ENCODE measurements around the gene HARS2.
"Not testable (repeated sequence)": the region's sequence is repeated elsewhere in the genome, so short reads cannot be mapped to it uniquely, and the experiment has no call there.

Gene HARS2

DNA sequence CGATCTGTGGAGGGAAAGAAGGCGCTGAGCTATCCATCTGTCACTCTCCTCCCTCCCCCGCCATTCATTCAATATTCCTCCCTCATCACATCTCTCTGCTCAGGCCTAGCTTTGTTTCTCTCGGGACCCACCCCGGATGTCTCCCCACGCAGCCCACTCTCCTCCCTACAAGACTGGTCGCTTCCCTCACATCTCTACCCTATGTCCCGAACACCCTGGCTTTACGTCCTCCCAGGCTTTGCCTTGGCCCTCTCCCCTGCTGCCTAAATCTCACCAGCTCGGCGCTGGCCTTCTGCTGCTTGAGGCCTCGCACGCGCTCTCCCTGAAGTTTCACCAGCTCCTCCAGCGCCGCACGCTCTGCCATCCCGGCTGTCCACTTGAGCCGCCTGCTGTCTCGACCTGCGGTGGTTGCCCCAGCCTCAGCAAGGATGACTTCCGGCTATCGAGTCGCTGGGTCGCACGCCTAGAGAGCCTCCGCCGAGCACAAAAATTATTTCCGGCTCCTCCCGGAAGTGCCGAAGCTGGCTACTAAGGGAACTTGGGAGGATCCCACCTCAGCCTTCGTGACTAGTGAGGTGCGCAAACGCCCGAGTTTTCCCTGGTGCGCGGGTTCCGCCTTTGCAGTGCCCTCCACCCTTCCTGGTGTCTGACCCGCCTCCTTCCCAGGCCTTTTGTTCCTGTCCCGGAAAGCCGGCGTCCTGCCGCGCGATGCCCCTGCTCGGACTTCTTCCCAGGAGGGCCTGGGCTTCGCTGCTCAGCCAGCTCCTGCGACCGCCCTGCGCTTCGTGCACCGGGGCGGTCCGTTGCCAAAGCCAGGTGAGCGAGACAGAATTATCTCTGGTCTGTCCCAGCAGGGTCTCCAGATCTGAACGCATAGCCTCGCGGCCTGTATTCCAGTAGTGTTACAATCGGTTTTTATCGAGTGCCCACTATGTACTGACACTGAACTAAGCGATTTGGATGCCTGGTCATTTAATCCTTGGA, at the start of gene HARS2, which contains the start of gene HARS1:
Gene HARS2, plus strand, starts transcription at position 515 of the 984 bp plus-strand sequence. Its CDS starts 194 bp downstream, at position 709.
Gene HARS1, minus strand, starts transcription at position 430 of the 984 bp plus-strand sequence. Its CDS starts 66 bp downstream, at position 364.
- DNase-seq (ENCODE audit: low spot score), result peak; percentile 91

GRCh38 chr5:140641716-140642115, 49.5 kb upstream of the HARS2 start:
- DNase-seq (ENCODE audit: low spot score), result no peak

GRCh38 chr5:140642718-140643117, 48.5 kb upstream of the HARS2 start:
- no peak for DNase-seq (ENCODE audit: low spot score)

GRCh38 chr5:140647042-140647419, 44.2 kb upstream of the HARS2 start:
- no peak for DNase-seq (ENCODE audit: low spot score)

GRCh38 chr5:140658870-140659269, 32.4 kb upstream of the HARS2 start:
- no peak for DNase-seq (ENCODE audit: low spot score)

GRCh38 chr5:140660371-140660770, 30.9 kb upstream of the HARS2 start:
- not testable (repeated sequence) for DNase-seq (ENCODE audit: low spot score)

GRCh38 chr5:140664030-140664358, 27.3 kb upstream of the HARS2 start:
- no peak for DNase-seq (ENCODE audit: low spot score)

DNA sequence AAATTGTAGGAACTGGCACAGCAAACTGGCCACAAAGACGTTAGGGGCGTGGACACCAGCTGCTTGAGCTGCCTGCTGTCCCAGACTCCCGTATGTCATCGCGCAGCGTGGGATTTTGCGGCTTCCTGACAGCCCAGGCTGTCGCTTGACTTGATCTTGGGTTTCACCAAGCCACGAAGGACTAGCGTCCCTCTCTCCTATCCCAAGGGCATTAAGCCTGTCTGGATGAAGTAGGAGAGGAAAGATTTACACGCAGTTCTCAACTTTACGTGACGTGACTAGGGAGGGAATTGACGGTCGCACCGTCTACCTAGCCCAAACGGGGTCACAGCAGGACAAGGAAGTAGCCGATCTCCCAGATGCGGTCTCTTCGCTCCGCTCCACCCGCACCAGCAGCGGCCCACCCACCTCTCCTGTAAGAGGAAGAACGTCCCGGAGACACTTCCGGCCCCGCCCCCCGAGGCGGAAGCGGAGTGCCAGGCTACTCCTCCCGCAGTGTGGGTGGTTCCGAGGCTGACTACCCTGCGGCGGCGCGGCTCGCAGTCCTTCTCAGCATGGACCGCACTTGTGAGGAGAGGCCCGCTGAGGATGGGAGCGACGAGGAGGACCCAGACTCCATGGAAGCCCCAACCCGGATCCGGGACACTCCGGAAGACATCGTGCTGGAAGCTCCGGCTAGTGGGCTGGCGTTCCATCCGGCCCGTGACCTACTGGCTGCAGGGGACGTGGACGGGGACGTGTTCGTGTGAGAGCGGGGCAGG, 26.7 kb upstream of the HARS2 start, which contains the start of gene WDR55:
Gene WDR55, plus strand, starts transcription at position 546 of the 761 bp plus-strand sequence. Its CDS starts 9 bp downstream, at position 555.
- peak; percentile 93 for DNase-seq (ENCODE audit: low spot score)

DNA sequence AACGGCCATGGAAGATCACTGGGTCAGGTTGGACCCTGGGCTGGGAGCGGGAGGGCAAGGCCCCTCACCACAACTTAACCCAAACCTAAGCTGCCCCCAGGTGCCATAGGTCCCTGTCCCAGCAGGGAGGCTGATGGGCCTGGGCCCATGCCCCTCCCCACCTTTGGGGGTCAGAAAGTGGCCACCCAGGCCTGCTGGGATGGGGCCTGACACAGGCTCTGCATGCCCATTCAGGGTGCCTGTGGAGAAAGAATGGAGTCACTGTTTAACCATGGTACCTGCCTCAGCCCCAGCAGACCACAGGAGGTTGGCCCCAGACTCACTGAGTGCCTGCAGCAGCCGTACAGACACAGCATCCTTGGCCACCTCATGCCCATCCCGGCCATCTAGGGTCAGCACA, 20.2 kb upstream of the HARS2 start:
- not testable (repeated sequence) for DNase-seq (ENCODE audit: low spot score)

GRCh38 chr5:140671472-140672125, 19.7 kb upstream of the HARS2 start:
- no peak for DNase-seq (ENCODE audit: low spot score)

DNA sequence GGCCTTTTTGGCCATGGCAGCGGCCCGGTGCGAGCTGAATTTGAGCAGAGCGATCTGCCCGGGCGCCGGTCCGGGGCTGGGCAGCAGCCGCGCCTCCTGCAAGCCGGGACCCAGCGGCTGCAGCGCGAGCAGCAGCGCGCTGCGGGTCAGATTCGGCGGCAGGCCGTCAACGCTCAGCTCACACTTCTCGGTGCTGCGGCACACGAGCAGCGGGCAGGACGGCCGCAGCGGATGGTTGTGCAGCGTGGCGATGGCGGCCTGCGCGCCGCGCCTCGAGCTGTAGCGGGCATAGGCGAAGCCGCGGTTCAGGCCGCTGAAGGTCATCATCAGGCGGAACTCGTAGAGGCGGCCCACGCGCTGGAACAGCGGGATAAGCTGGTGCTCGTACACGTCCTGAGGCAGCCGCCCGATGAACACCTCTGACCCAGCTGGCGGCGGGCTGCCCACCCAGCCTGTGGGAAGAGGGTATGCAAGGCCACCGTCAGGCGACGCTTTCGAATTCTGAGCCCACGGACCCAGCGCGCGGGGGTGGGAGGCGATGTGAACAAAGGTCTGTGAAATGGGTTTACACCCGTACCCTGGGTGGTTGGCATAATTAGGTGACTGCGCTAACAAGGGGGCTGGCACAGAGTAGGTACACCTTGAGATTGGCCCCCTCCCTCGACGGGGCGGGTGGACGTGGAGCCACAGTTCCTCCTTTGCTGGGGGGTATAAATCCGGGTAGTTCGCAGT, 18.6 kb upstream of the HARS2 start:
- DNase-seq (ENCODE audit: low spot score), result no peak

GRCh38 chr5:140673187-140673976, 17.9 kb upstream of the HARS2 start, which contains the start of gene DND1:
Gene DND1 (minus strand): TSS chr5:140673576. CDS start chr5:140673542, 34 bp downstream.
- DNase-seq (ENCODE audit: low spot score), result no peak

GRCh38 chr5:140674211-140674610, 17.0 kb upstream of the HARS2 start:
- DNase-seq (ENCODE audit: low spot score), result no peak

DNA sequence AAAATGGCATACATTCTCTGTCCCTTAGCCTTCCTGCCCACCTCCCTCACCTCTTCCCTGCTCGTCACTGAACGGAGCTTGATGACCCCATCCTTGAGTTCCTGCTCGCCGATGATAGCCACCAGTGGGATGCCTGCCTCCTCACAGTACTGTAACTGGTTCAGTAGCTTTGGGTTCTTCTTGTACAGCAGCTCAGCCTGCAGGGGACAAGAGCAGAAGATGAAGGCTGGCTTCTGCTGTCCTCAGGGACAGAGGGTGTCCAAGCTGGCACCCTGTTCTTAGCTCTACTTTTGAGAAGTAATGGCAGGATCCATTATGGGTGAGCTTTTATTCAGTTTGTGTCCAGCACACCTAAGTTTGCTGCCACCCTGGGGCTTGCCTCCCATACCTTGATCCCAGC, 16.6 kb upstream of the HARS2 start:
- DNase-seq (ENCODE audit: low spot score), result no peak

DNA sequence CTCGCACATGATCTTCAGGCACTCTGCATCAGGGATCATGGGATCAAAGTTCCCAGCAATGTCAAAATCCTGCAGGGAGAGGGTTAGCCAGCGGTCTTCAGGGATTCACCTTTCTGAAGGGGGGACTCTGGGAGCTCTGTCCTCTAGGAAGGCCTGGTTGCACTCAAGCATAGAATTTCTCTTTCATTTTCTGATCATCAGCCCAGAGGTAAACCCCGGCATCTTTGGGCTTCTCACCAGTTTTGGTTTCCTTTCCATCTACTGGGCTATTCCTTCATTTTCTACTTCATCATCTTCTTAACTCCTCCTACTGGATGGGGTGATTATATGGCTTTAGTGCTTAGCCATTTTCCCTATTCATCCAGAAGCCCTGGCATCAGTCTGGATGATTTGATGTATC, 13.3 kb upstream of the HARS2 start:
- no peak for DNase-seq (ENCODE audit: low spot score)

DNA sequence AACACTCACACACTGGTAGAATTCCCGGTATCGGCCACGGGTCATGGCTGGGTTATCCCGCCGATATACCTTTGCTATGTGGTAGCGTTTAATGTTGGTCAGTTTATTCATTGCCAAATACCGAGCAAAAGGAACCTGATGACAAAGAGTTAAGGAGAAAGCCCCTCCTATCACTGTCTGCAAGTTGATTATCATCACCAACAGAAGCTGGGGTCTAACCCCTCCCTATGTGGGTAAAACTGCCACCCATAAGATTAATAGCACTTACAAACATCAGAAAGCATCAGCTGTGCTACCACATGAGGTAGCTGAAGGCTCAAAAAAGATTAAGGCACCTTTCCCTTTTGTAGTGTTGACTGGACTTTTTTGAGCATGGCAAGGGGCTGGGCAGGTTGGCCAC, 12.3 kb upstream of the HARS2 start:
- DNase-seq (ENCODE audit: low spot score), result no peak

GRCh38 chr5:140690376-140690932, 801 bp upstream of the HARS2 start:
- DNase-seq (ENCODE audit: low spot score), result no peak

- no peak for DNase-seq (ENCODE audit: low spot score)
These were observed 3.0 kb downstream of the HARS2 start for GRCh38 chr5:140694276-140694675.

GRCh38 chr5:140696891-140697492, 5.7 kb downstream of the HARS2 start:
- no peak for DNase-seq (ENCODE audit: low spot score)

Data from HuH-7 (cell line).